HT-29 (cell line): ENCODE measurements around the gene SLC26A2. TPM values are rescaled to one million over a fixed set of nuclear protein-coding genes. Genes with fewer than 3 reads are reported as not detected.
"Not testable (repeated sequence)": the region's sequence is repeated elsewhere in the genome, so short reads cannot be mapped to it uniquely, and the experiment has no call there.

Experiments
- DNase-seq: peaks from one replicate; pipeline ENCODE4 v3.0.0-alpha.2; 2015; ENCODE audit warnings: low spot score
- total RNA-seq: library from RNA; depleted of rRNA; stranded (reverse); fragments of >200 nt; shearing (Covaris generic); gene quantifications from 2 replicates; pipeline ENCODE4 v1.2.3, GENCODE V29; 2014

The SLC26A2 gene
- total RNA-seq, 1 experiment from 2014 or later = 0.94 TPM

- DNase-seq = no peak
Measured at GRCh38 chr5:149936700-149937091, 23.9 kb upstream of the SLC26A2 start.

- DNase-seq = no peak
Measured at GRCh38 chr5:149937610-149938009, 22.9 kb upstream of the SLC26A2 start.

- DNase-seq = peak; percentile 54
Measured at GRCh38 chr5:149938279-149938678, 22.3 kb upstream of the SLC26A2 start.

GRCh38 chr5:149938791-149939358, 21.7 kb upstream of the SLC26A2 start:
- no peak for DNase-seq

- DNase-seq = no peak
Measured at GRCh38 chr5:149939546-149939945, 21.0 kb upstream of the SLC26A2 start.

DNA sequence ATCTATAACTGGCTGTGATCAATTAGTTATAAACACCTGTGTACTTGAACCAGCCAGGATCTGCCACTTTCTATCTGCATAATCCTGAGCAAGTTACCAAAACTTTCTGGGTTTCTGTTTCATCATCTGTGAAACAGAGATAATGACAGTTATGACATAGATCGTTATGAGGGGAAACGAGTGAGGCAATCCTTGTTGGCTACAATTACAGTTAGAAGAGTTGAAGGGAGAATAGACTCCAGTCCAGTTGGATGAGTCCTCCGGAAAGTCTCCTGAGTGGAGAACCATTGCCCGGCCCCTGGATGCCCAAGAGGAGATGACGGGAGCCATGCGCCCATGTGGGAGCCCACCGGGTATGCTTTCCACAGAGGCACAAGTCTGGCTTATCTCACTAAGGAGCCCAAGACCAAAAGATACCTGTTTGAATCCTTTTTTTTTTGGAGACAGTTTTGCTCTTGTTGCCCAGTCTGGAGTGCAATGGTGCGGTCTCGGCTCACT, 20.4 kb upstream of the SLC26A2 start:
- no peak for DNase-seq

GRCh38 chr5:149940941-149941644, 19.5 kb upstream of the SLC26A2 start:
- DNase-seq = no peak

DNA sequence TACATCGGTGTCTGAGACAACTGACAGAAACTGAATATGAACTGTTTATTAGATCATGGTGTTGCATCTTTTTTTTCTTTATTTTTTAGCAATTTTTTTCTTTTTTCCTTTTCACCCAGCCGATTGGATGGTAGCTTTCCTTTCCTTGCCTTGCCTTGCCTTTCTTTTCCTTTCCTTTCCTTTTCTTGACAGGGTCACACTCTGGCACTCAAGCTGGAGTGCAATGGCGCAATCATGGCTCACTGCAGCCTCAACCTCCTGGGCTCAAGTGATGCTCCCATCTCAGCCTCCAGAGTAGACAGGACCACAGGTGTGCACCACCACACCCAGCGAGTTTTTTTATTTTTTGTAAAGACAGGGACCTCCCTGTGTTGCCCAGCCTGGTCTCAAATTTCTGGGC, 18.8 kb upstream of the SLC26A2 start:
- no peak for DNase-seq

GRCh38 chr5:149942199-149942598, 18.4 kb upstream of the SLC26A2 start:
- no peak for DNase-seq

GRCh38 chr5:149942741-149943169, 17.8 kb upstream of the SLC26A2 start:
- DNase-seq = not testable (repeated sequence)

GRCh38 chr5:149943177-149943949, 17.2 kb upstream of the SLC26A2 start:
- DNase-seq = not testable (repeated sequence)

DNA sequence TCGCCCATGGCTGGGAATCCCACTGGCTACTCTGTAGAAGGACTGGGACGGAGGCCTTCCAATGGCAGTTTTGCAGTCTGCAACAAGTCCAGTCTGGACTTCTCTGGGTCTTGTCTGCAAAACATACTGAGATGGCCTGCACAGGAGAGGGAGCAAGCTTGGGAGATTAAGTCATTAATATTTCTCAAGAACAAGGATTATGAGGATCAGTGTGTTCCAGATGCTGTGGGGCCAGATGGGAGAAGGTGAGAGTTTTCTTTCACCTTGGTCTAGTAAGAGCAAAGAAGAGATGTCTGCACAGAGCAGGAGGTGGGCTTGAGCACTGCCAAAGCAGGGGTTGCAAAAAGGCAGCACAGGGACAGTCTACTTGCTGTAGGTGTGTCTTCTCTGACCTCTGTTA, 15.9 kb upstream of the SLC26A2 start, which contains the start of gene PDE6A:
TSS of gene PDE6A (minus strand) at position 128 of the 400 bp plus-strand sequence. CDS start at position 8, 120 bp downstream.
- no peak for DNase-seq

DNA sequence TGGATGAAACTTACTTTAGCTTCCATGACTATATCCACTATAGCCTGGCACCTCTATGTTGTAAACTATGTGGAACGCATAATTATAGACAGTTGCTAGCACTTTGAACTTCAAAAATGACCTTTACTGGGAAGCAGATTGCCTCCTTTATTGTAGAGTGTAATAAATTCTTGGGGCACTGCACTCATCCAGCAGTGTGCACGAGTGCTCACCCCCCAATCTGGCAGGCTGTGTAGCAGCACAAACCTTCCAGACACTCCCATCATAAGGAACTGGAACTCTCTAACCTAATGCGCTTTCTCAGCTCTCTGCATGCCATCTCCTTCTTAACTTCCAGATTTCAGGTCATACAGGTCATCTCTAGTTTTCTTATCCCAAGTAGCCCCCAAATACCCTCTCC, 14.4 kb upstream of the SLC26A2 start:
- DNase-seq = no peak

DNA sequence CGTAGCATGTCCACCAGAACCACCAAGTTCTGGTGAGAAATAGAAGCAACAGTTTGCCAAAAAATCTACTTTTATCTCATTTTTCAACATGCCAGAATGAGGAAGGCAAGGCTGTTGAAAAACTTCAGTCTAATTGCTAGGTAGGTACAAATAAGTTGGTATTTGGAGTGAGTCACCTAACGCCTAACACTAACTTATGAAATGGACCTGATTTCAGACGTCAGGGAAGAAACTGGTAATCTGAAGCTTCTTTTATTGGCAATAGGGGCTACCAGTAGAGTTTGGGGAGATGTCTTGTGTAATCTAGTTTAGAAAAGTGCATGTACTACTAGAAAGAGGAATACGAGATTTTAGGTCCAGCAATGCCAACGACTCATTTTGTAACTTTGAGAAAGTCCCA, 11.6 kb upstream of the SLC26A2 start:
- no peak for DNase-seq

GRCh38 chr5:149951138-149951749, 9.3 kb upstream of the SLC26A2 start:
- no peak for DNase-seq

GRCh38 chr5:149953436-149954121, 7.0 kb upstream of the SLC26A2 start:
- DNase-seq = no peak

- DNase-seq = no peak
Measured at GRCh38 chr5:149954798-149955197, 5.8 kb upstream of the SLC26A2 start.

DNA sequence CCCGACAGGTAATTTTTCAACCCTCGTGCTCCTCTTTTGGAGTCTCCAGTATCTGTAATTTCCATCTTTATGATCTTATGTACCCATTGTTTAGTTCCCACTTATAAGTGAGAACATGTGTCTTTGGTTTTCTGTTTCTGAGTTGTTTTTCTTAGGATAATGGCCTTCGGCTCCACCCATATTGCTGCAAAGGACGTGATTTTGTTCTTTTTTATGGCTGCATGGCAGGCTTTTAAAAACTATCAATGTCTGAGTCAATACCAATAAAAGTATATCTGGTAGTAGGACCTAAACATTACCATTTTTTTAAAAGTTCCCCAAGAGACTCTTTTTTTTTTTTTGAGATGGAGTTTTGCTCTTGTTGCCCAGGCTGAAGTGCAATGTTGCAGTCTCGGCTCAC, 3.9 kb upstream of the SLC26A2 start:
- DNase-seq = no peak

GRCh38 chr5:149957855-149958254, 2.7 kb upstream of the SLC26A2 start:
- DNase-seq = peak; percentile 31

- DNase-seq = peak; percentile 58
Measured at GRCh38 chr5:149959406-149960236, 937 bp upstream of the SLC26A2 start.
